T-helper 2 cell treated with Interferon-gamma antibody and Interleukin-4, amounts not matched to agents 5 μg/mL and 100 μg/mL, for 36 hours (primary cell): ENCODE measurements around the gene KYNU.

Experiments
- DNase-seq: peaks from one replicate; pipeline ENCODE4 v3.0.0; 2021; ENCODE audit warnings: low spot score
- H3K27ac Mint-ChIP-seq: one replicate; pipeline ENCODE4 v1.8.0; 2021; ENCODE audit warnings: mild to moderate bottlenecking, mixed read lengths
- H3K27me3 Mint-ChIP-seq: one replicate; pipeline ENCODE4 v1.8.0; 2021; ENCODE audit warnings: low read depth, mixed read lengths
- H3K36me3 Mint-ChIP-seq: one replicate; pipeline ENCODE4 v1.8.0; 2021; ENCODE audit warnings: low read depth, mixed read lengths
- H3K4me1 Mint-ChIP-seq: one replicate; pipeline ENCODE4 v1.8.0; 2021; ENCODE audit warnings: low read depth, mixed read lengths
- H3K4me3 Mint-ChIP-seq: one replicate; pipeline ENCODE4 v1.8.0; 2022; ENCODE audit warnings: mild to moderate bottlenecking, moderate library complexity, mixed read lengths
- H3K9me3 Mint-ChIP-seq: one replicate; pipeline ENCODE4 v1.8.0; 2021; ENCODE audit warnings: mixed read lengths

KYNU gene

DNA sequence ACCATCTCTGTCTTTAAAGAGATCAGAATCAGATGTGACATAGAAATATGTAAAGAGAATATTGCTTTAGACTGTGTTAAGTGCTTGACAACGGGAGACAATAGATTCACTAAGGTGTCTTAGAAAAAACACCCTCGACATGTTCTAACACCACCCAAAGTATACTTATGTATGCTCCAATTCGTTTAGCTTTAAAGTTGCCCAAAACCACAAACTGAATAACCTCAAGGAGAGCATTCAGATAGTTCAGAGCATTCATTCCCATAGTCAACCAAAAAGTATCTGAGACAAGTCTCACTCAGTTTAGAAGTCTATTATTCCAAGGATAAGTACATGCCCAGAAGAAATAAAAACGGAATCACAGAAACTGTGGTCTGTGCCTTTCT is 96.4 kb downstream of the KYNU start:
- Mint-ChIP-seq H3K27ac (no peak overlapping the region), H3K4me3 (no peak overlapping the region), H3K4me1 (no peaks in the 10 kb centered on the region), H3K27me3 (no peaks in the 10 kb centered on the region), H3K9me3 (no peaks in the 10 kb centered on the region), H3K36me3 (no peaks in the 10 kb centered on the region)
- no peak for DNase-seq

DNA sequence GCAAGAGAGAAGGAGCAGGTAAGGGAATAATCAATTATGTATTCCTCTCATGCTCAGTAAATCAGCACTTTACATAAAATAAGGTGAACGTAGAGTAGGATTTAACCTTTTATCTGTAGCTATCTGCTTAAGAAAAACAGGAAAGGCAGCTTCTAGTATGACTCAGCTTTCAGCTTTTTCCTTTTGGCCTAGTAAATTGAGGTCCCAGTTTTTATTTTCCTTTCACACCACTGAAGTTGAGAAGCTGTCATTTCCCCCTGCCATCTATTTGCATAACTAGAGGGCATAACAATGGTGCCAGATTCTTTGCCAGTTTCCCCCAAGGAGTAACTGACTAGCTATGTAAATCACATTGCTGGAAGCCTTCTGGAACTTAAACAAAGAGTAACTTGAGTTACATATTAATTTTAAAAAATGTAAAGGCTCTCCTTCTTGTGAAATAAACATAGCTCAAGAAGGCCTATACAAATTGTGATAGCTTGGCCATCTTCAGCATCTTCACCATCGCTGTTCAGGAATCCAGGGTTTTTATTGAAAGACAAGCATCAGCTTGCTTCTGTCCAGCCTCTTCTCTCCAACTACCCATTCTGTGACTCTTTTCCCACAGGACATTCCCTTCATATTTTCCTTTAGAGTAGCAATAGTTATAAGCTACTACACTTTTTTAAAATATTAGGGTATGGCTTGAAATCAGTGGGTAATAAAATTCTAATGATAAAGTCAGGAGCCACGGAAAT is 97.0 kb downstream of the KYNU start:
- Mint-ChIP-seq H3K4me1 (no peaks in the 10 kb centered on the region), H3K36me3 (no peaks in the 10 kb centered on the region), H3K9me3 (no peaks in the 10 kb centered on the region), H3K27ac (no peak overlapping the region), H3K27me3 (peaks cover 1% of the 10 kb centered on the region), H3K4me3 (no peak overlapping the region)
- DNase-seq: no peak

DNA sequence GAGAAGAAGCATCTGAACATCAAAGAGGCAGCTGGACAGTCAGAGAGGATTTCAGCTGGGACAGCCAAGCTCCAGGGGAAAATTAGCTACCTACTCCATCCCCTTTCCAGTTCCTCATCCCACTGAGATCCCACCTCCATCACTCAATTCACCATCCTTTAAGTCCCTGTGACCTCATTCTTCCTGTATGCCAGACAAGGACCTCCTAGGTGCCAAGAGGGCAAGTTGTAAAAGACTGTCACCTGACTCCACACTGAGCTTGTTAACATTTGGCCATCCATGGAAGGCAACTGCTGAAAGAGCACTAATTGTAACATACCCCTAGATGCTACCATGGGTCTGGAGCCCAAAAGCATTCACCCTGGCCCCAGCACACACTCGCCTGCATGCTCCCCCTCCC is 97.8 kb downstream of the KYNU start:
- no peak overlapping the region for H3K4me3 Mint-ChIP-seq
- H3K27ac Mint-ChIP-seq: no peak overlapping the region
- no peaks in the 10 kb centered on the region for H3K9me3 Mint-ChIP-seq
- no peaks in the 10 kb centered on the region for H3K36me3 Mint-ChIP-seq
- no peaks in the 10 kb centered on the region for H3K4me1 Mint-ChIP-seq
- DNase-seq: no peak
- peaks cover 2% of the 10 kb centered on the region for H3K27me3 Mint-ChIP-seq

DNA sequence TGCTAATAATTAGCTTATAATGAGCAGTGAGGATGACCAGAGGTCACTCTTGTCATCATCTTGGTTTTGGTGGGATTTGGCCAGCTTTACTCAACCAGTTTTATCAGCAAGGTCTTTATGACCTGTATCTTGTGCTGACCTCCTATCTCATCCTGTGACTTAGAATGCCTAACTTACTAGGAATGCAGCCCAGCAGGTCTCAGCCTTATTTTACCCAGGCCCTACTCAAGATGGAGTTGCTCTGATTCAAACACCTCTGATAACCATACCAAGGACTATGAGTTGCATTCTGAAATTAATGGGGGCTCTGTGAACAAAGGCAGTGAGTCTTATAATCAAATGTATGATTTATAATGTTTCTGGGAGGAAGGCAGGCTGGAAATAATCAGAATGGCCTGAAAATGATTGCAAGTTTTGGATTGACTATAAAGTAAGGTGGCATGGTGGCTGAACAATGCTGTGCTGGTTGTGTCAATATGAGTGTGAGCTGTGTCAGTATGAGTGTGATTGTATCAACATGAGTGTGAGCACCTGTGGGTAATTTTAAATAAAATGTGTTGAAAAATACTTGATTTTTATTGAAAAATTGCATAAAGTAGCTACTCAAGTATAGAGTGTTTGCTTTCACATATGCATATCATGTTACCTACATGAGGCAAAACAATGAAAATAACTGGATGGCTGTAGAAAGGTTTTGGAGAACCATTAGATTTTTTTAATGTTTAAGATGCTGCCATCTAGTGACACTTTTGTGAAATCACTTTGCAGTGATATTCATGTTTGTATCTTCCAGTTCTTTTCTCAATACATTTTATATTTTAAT is 103.0 kb downstream of the KYNU start:
- no peak overlapping the region for H3K4me3 Mint-ChIP-seq
- no peaks in the 10 kb centered on the region for H3K4me1 Mint-ChIP-seq
- DNase-seq: no peak
- peaks cover 9% of the 10 kb centered on the region for H3K27me3 Mint-ChIP-seq
- no peak overlapping the region for H3K27ac Mint-ChIP-seq
- H3K9me3 Mint-ChIP-seq: no peaks in the 10 kb centered on the region
- H3K36me3 Mint-ChIP-seq: no peaks in the 10 kb centered on the region

DNA sequence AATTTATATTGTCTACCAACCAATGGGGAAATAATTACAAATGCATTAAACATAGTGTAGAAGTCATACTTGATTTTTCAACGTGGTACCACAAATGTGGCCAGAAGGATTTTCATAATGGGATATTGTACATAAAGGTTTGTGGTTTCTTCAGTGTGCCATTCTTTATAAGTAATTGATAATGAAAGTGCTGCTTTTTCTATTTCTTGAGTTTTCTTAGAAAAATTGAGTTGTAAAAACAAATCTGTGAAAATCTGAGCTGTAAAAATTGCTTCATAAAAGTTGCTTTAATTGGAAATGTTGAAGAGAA is 103.6 kb downstream of the KYNU start:
- DNase-seq: no peak
- no peak overlapping the region for H3K27ac Mint-ChIP-seq
- H3K27me3 Mint-ChIP-seq: peaks cover 9% of the 10 kb centered on the region
- no peaks in the 10 kb centered on the region for H3K36me3 Mint-ChIP-seq
- no peak overlapping the region for H3K4me3 Mint-ChIP-seq
- no peaks in the 10 kb centered on the region for H3K4me1 Mint-ChIP-seq
- H3K9me3 Mint-ChIP-seq: no peaks in the 10 kb centered on the region

DNA sequence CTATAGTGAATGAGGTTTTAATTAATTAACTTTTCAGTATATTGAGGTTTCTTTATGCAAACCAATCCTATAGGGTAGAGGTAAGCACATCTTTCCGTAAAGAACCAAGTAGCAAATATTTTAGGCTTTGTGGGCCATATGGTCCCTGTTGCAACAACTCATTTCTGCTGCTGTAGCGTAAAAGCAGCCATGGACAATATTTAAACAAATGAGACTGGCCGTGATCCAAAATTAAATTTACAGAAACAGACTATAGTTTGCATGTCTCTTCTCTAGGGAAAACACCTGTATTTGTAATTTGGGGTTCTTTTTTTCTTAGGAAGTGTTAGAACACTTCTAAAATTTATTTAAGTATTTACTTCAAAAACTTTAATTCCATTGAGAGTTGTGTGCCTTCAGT is 104.3 kb downstream of the KYNU start:
- no peak for DNase-seq
- Mint-ChIP-seq H3K4me1 (no peaks in the 10 kb centered on the region), H3K4me3 (no peak overlapping the region), H3K36me3 (no peaks in the 10 kb centered on the region), H3K27ac (no peak overlapping the region), H3K27me3 (peaks cover 9% of the 10 kb centered on the region), H3K9me3 (no peaks in the 10 kb centered on the region)

DNA sequence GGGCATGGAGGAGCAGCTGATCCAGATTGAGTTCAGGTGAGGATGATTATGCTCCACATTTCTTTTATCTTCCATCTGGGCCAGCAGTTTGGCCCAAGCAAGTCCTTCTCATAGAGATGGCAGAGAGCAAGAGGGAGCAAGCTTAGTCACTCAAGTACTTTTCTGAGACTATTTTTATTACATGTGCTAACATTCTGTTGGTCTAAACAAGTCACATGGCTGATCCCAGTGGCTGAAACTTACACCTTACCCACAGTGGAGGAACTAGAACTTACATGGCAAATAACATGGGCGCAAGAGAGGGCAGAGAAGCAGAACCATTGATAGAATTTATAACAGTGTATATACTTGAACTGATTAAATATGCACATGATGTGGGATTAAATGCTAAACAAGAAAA is 105.7 kb downstream of the KYNU start:
- no peaks in the 10 kb centered on the region for H3K4me1 Mint-ChIP-seq
- peaks cover 16% of the 10 kb centered on the region for H3K27me3 Mint-ChIP-seq
- no peaks in the 10 kb centered on the region for H3K36me3 Mint-ChIP-seq
- H3K9me3 Mint-ChIP-seq: no peaks in the 10 kb centered on the region
- H3K27ac Mint-ChIP-seq: no peak overlapping the region
- no peak overlapping the region for H3K4me3 Mint-ChIP-seq
- DNase-seq: no peak

DNA sequence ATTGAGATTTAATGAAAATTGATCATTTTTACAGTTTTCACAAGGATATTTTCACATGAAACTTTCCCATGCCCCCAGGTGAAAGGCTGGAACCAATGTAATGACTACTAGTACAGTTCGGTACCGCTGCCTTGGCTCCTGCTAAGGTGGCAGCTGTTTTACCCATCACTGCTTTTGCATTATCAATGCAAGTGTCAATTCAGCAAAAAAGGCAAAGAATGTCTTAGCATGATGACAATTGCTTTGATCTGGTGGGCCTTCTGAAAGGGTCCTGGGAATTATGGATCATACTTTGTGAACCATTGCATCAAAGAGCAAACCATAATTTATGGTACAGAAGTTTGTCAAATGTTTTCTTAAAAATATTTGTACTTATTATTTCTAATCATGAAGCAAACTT is 107.2 kb downstream of the KYNU start:
- no peaks in the 10 kb centered on the region for H3K9me3 Mint-ChIP-seq
- no peaks in the 10 kb centered on the region for H3K36me3 Mint-ChIP-seq
- no peak overlapping the region for H3K4me3 Mint-ChIP-seq
- H3K4me1 Mint-ChIP-seq: no peaks in the 10 kb centered on the region
- no peak for DNase-seq
- peaks cover 14% of the 10 kb centered on the region for H3K27me3 Mint-ChIP-seq
- no peak overlapping the region for H3K27ac Mint-ChIP-seq

DNA sequence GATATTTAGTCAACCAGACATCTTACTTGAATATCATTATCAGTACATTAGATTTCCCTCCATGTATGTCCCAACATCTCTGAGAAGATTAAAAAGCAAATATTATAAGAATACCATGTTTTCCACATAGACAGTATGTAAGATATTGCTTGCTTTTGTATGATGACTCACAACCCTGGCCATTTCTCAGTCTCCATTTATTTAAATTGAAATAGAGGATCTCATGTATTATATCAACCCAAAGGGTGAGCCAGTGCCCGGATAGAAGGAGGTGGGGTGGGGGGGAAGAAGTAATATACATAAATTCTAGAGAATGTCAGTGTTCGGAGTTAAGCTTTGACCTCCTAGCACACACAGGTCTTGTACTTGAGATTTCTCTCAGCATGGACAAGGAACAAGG is 109.6 kb downstream of the KYNU start:
- peaks cover 19% of the 10 kb centered on the region for H3K27me3 Mint-ChIP-seq
- H3K36me3 Mint-ChIP-seq: no peaks in the 10 kb centered on the region
- H3K4me3 Mint-ChIP-seq: no peak overlapping the region
- no peak for DNase-seq
- no peaks in the 10 kb centered on the region for H3K9me3 Mint-ChIP-seq
- H3K27ac Mint-ChIP-seq: no peak overlapping the region
- no peaks in the 10 kb centered on the region for H3K4me1 Mint-ChIP-seq

DNA sequence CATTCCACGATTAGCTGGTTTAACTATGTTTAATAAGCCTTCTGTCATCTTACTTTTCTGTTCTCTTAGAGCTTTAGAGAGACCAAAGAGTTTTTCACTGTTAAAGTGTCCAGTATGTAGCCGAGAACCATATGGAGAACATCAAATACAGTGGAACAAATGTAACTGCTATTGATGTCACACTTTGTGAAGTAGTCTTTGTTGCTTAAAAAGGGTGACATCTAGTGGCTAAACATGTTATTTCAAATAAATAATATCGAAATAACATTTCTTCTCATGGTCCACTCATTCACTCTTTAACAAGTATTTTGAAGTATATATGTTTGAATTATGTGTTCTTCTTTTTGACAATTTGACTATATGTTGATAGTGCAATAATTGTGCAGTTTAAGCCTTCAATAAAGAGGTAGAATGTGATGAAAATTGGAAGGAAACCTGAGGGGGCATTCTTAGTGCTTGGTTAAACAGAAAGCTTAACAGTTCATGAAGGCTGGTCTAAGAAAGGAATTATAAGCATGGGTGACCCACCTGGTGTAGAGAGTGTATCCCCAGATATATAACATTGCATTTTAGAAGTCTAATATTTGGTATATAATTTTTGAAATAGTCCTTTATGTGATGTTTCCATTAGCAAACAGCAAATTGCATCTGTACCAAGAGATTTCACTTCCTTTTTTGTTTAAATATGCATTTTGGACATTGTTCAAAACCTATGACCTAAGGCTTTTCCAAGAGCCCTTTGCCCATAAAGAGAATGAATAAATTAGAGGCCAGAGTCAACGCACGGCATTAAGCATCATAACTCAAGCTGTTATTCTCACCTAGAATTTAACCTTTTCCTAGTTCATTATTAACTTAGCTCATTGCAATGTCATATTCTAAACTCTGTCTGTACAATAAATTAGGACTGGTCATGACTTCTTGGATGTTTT is 112.1 kb downstream of the KYNU start:
- Mint-ChIP-seq H3K4me1 (no peaks in the 10 kb centered on the region), H3K9me3 (no peaks in the 10 kb centered on the region), H3K27ac (no peak overlapping the region), H3K4me3 (no peak overlapping the region), H3K27me3 (peaks cover 12% of the 10 kb centered on the region), H3K36me3 (no peaks in the 10 kb centered on the region)
- DNase-seq: no peak

DNA sequence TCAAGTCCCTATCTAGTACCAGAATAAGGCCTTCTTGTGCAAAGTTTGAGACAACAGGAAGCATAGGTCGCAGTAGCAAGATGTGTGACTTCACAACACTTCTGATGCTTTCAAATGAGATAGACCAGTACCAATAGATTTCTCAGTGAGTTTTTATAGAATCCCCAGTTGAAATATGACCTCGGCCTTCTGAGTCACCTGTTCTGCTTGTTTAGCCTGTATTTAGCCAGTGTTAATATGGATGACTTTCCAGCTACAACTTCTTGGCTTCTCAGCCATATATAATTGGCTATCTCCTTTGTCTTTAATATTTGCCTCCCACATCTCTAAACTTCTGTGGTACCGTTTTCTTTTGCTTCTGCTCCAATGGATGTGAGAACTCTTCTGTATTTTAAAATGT is 113.8 kb downstream of the KYNU start:
- no peak overlapping the region for H3K4me3 Mint-ChIP-seq
- H3K4me1 Mint-ChIP-seq: no peaks in the 10 kb centered on the region
- H3K27me3 Mint-ChIP-seq: peaks cover 16% of the 10 kb centered on the region
- no peak overlapping the region for H3K27ac Mint-ChIP-seq
- DNase-seq: no peak
- no peaks in the 10 kb centered on the region for H3K36me3 Mint-ChIP-seq
- no peaks in the 10 kb centered on the region for H3K9me3 Mint-ChIP-seq

DNA sequence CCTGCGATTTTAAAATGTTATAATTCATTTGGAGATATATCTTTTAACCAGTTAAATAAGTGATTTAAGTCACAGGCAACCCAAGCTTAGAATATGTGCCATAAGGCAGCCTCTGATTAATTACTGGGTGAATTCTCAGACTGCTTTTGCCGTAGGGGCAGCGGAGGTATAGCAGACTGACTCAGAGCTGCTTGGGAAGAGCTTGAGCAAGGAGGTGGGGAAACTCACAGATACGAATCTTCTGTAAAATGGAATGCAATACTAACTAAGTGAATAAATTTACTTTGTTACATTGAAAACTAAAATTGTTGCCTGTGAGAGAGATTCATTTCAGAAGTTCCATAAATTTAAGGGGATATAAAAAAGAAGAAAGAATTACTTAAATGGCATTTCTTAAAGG is 115.4 kb downstream of the KYNU start:
- H3K27ac Mint-ChIP-seq: no peak overlapping the region
- H3K27me3 Mint-ChIP-seq: peaks cover 17% of the 10 kb centered on the region

DNA sequence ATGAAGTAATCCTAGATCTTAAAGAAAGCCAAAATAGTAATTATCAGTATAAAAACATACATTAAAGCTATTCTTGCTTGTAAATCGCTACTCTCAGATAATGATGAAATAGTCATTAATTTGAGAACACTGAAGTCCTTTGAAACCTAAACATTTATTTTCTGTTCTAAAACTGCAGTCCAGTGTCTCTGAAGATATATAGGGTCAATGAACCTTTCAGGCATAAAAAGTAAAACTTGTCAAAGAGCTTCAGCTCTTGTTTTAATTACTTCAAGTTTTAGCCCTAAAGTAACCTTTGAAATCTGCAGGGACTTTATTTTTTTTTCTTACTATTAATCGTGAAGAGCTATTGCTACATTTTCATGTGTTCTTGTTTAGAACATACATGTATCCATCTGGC is 116.3 kb downstream of the KYNU start:
- H3K9me3 Mint-ChIP-seq: no peaks in the 10 kb centered on the region
- no peak for DNase-seq
- peaks cover 17% of the 10 kb centered on the region for H3K27me3 Mint-ChIP-seq
- H3K4me3 Mint-ChIP-seq: no peak overlapping the region
- no peaks in the 10 kb centered on the region for H3K36me3 Mint-ChIP-seq
- no peaks in the 10 kb centered on the region for H3K4me1 Mint-ChIP-seq
- no peak overlapping the region for H3K27ac Mint-ChIP-seq

More for the DNA sequence above, 115.4 kb downstream of the KYNU start:
- no peaks in the 10 kb centered on the region for H3K36me3 Mint-ChIP-seq
- no peaks in the 10 kb centered on the region for H3K4me1 Mint-ChIP-seq
- H3K9me3 Mint-ChIP-seq: no peaks in the 10 kb centered on the region
- H3K4me3 Mint-ChIP-seq: no peak overlapping the region
- DNase-seq: no peak

DNA sequence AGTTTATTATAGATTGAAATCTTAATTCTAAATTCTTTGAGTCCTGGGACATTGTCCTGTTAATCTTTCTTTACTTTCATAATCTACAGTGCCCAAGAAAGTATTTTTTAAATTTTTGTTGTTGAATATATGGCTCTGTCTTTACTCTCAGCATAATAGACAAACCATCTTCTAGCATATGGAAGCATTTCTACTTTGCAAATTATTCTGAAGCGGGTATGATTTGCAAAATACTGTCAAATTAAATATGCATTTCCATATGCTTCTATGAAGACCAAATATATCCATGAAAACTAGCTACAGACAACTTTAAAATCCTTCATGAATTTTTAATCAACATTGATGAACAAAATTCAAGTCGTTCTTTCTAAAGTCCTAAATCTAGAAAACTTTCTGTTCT is 117.2 kb downstream of the KYNU start:
- Mint-ChIP-seq H3K9me3 (no peaks in the 10 kb centered on the region), H3K27ac (no peak overlapping the region), H3K4me3 (no peak overlapping the region), H3K27me3 (peaks cover 19% of the 10 kb centered on the region), H3K4me1 (no peaks in the 10 kb centered on the region), H3K36me3 (no peaks in the 10 kb centered on the region)
- DNase-seq: no peak
